Measurements from ENCODE around the gene OLIG3.

OLIG3 gene

DNA sequence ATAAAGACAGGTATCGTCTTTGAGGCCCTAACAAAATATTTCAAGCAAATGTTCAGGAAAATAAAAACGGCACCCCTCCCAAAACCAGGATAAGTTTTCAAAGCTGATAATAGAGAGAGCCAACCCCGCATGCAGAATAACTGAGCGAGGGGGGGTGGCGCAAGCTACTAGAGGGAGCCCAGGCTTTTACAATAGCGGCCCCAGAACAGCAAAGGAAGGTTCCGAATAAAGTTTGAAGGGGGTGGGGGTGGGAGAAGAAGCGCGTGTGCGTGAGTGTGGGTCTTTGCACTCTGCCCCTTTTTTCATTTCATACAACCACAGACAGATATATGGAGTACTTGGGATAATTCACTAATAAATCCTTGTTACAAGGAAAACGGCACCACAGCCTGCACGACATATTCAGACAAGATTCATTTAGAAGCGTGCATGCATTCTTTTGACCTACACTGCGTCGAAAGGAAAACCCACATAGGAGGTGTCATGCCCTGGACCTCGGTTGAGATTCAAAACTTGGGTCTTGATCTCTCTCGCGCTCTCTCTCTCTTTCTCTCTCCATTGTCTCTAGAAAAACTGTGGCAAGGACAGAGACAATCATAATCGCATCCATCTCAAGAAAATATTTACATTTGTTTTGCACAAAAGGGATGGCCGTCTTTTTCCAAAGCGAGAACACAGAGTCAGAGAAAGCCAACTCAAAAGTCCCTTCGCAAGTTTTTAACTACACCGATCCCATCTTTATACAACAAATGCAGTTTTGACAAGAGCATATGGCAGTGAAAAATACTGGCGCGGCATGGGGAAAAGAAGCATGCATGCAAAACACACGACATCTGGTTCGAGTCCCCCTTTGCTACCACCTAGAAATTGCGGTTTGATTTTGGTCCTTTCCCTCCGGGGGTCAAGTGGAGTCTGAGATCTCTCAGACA lies 1.6 kb downstream of the OLIG3 start:
- POLR2A ChIA-PET (ENCODE audit: low non-redundant PET), result no interaction called here
- CTCF ChIA-PET, result no interaction called here
- TF ChIP-seq CTCF (conservative IDR thresholded peaks at IDR 0.05; ENCODE audit: low read depth), result no peak
- DNase-seq (ENCODE audit: low spot score), result no peak
- H3K27ac ChIP-seq, result no peak overlapping the region

GRCh38 chr6:137491478-137491877 lies 2.7 kb downstream of the OLIG3 start:
- CTCF ChIA-PET, result no interaction called here
- POLR2A ChIA-PET (ENCODE audit: low non-redundant PET), result no interaction called here
- H3K27ac ChIP-seq, result no peak overlapping the region
- DNase-seq (ENCODE audit: low spot score), result no peak
- TF ChIP-seq CTCF (conservative IDR thresholded peaks at IDR 0.05; ENCODE audit: low read depth), result no peak

DNA sequence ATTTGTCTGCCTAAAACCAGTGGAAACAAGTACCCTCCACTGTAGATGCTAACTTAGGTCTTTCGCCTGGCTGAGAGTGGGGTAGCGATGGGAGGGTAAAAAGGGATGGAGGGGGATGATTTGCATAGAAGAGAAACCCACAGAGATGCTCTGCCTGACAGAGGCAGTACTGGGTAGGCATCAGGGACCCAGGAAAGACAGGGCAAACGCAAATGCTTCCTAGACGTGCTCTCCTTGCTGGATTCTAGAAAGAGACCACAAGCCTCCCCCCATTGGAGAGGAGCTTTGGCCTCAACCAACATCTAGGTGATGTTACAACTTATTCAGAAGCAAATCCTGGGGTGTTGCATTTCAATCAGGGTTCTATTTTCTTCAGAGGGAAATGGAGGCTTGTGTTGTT lies 3.2 kb downstream of the OLIG3 start:
- CTCF ChIA-PET, result no interaction called here
- no peak overlapping the region for H3K27ac ChIP-seq
- no peak for TF ChIP-seq CTCF (conservative IDR thresholded peaks at IDR 0.05; ENCODE audit: low read depth)
- POLR2A ChIA-PET (ENCODE audit: low non-redundant PET), result no interaction called here
- no peak for DNase-seq (ENCODE audit: low spot score)

- H3K27ac ChIP-seq, result no peak overlapping the region
- POLR2A ChIA-PET (ENCODE audit: low non-redundant PET), result no interaction called here
- no peak for TF ChIP-seq CTCF (conservative IDR thresholded peaks at IDR 0.05; ENCODE audit: low read depth)
- no peak for DNase-seq (ENCODE audit: low spot score)
- CTCF ChIA-PET, result no interaction called here
Measured at GRCh38 chr6:137490006-137490905, 3.9 kb downstream of the OLIG3 start.

GRCh38 chr6:137489046-137490005 lies 4.9 kb downstream of the OLIG3 start:
- TF ChIP-seq CTCF (conservative IDR thresholded peaks at IDR 0.05; ENCODE audit: low read depth), result no peak
- CTCF ChIA-PET, result interaction anchor here (0.6 kb wide), 1 partner anchor 395 kb away, joined by 4 read pairs; no protein-coding TSS in a partner anchor
- POLR2A ChIA-PET (ENCODE audit: low non-redundant PET), result no interaction called here
- H3K27ac ChIP-seq, result no peak overlapping the region
- DNase-seq (ENCODE audit: low spot score), result no peak
